GM19438 (cell line): ENCODE measurements around the gene CNOT4.
"Not testable (repeated sequence)": the region's sequence is repeated elsewhere in the genome, so short reads cannot be mapped to it uniquely, and the experiment has no call there.

ENCODE experiments used
- ATAC-seq: cut with Tn5 transposase; IDR thresholded peaks from one replicate; pipeline ENCODE4 v1.9.1; 2021; ENCODE audit warnings: low read depth; ENCODE audit not compliant: unreplicated experiment

CNOT4 gene

DNA sequence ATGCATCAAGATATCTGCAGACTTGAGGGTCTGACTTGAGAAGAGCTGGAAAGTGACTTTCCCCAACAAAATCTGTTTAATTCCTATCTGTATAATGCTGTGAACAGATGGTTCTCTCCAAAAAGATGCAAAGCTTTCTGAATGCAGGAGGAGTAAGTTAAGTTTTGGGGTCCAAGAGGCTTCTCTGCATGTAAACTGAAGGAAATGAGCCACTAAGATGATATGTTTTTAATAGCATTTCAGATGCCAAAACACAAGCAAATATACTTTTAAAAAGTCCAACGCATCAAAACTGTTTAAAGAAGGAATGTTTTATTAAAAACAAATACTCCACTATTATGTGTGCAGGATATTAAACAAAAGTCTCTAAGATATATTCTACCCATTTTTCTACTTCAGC lies 139.2 kb downstream of the CNOT4 start:
- no peak for ATAC-seq

GRCh38 chr7:135369405-135369804 lies 140.5 kb downstream of the CNOT4 start:
- no peak for ATAC-seq

GRCh38 chr7:135368416-135369186 lies 141.3 kb downstream of the CNOT4 start:
- no peak for ATAC-seq

GRCh38 chr7:135366843-135367508 lies 142.9 kb downstream of the CNOT4 start:
- ATAC-seq, result no peak

- ATAC-seq, result no peak
Observed at GRCh38 chr7:135365721-135366120, 144.2 kb downstream of the CNOT4 start.

DNA sequence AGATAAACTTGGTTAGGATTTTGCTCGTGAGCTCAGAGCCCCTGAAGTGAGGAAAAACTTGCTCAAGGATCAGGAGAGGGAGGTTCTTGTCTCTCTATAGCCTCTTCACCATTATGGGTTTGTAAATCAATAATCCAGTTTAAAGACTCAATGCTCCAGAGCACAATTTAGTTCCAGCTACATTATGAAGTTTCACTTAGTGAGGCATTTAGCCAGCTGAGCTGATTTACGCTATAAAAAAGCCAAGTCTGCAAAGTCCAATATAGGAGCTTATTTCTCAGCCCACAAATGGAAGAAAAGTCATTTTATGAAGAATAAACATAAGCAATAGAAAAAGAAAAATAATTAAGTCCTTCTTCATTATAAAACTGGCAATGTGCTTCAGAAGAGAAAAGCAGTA lies 145.7 kb downstream of the CNOT4 start:
- ATAC-seq, result no peak

DNA sequence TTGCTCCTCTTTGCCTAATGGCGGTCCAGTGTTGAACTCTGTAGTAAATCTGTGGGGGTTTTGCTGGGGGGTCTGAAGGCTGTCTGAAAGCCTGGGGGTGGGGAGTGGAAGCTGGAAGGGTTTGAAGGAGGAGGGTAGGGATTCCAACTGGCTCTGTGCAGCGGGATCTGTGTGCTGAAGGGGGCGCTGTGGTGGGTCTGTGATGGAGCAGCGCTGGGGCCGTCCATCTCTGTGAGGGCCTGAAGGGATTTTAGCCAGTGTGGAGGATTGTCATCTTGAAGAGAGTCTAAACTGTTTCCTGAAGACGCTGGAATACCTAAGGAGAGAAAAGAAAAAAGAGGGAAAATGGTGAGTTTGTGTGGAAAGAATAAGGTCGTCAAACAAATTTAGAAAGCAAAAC lies 147.0 kb downstream of the CNOT4 start:
- ATAC-seq, result no peak

GRCh38 chr7:135361788-135362187 lies 148.1 kb downstream of the CNOT4 start:
- ATAC-seq, result no peak

DNA sequence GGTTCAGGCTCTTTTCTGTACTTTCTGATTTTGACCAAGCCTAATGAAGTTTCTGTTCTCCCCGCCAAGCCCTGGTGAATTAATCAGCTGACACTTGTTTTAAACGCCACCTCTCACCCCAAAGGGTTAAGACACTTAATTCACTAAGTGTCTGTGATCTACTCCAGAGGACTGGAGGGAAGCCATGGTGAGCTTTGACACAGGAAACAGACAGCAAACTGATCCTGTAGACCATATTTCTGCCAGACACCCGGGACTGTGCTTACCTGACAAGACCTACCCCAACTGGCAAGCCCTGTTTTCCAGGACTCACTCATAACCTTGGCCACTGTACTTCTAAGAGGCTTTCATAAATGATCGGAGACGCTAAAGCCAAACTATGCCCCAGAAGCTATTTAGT lies 150.3 kb downstream of the CNOT4 start:
- no peak for ATAC-seq

GRCh38 chr7:135355377-135356048 lies 154.4 kb downstream of the CNOT4 start:
- ATAC-seq, result no peak

DNA sequence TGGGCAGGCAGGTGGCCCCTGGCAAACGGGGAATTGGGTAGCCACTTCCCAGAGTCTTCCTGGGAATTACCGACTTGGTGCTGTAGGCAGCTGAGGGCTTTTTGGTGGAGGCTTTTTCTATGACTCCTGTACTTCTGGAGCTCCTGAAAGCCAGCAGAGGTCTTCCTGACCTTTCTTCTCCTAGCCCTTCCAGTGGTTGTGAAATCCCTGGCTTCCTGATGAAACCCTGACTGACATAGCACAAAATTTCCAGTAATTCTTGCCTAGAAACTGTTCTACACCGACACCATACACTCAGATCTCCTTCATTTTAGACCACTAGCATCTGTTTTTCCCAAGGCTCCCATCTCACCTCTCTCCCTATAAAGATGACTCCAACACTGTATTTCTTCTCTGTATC lies 156.1 kb downstream of the CNOT4 start:
- ATAC-seq, result no peak

- ATAC-seq, result no peak
Observed at GRCh38 chr7:135352285-135352684, 157.6 kb downstream of the CNOT4 start.

DNA sequence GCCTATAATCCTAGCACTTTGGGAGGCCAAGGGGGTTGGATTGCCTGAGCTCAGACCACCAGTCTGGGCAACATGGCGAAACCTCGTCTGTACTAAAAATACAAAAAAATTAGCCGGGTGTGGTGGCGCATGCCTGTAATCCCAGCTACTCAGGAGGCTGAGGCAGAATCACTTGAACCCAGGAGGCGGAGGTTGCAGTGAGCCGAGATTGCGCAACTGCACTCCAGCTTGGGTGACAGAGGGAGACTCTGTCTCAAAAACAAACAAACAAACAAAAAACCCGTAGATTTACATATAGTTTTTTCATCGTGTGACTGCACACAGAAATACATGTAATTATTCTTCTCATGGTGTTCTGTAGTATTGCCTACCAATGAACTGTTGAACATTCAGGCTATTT lies 158.8 kb downstream of the CNOT4 start:
- ATAC-seq, result not testable (repeated sequence)

DNA sequence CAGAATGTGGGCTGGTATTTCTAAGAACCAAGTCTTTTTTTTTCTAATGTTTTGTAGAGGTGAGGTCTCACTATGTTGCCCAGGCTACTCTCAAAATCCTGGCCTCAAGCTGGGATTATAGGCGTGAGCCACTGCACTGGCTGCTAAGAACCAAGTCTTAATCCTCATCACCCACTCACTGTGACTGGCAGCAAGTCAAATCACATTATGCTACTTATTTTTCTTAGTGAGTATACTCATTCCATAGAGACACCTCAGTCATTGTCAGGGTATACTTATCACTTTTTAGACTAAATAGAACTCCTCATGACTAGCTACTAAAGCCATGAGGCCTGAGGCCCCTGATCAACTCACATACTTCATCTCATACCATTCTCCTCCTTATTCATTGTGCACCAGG lies 160.2 kb downstream of the CNOT4 start:
- no peak for ATAC-seq

- ATAC-seq, result no peak
Observed at GRCh38 chr7:135348493-135348892, 161.4 kb downstream of the CNOT4 start.

DNA sequence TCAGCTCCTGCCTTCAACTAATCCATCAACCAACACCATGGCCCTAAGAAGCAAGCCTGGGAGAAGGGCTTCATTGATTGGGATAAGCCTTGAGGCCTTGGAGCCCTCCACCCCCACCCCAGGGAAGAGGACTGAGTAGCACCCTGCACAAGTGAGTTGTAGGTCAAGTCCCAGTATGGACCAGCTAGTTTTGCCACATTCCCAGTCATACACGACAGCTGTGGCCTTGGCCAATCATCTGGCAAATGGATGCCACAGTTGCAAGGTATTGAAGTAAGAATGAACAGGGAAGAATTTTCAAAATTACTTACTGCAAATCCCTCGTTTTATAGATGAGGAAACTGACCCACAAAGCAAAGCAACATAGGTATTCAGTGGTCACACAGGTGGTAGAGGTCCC lies 166.5 kb downstream of the CNOT4 start:
- ATAC-seq, result no peak

DNA sequence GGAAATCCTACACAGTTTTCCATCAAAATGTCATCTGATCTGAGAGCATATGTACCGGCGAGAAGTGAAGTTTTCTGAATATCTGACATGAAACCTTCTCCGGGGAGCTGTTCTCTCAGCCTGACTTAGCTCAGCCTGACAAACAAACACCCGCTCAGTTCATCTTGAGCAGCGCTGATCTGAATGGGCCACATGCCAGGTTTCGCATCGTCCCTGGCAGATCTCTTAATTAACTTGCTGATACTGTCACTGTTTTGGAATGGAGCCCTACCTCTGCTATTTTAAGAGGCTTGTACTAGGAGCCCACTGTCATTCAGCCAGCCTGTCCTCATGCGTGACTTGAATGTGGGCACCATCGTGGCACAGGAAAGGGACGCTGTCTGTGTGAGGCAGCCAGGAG lies 167.0 kb downstream of the CNOT4 start:
- ATAC-seq, result no peak

GRCh38 chr7:135341049-135341448 lies 168.9 kb downstream of the CNOT4 start:
- no peak for ATAC-seq

DNA sequence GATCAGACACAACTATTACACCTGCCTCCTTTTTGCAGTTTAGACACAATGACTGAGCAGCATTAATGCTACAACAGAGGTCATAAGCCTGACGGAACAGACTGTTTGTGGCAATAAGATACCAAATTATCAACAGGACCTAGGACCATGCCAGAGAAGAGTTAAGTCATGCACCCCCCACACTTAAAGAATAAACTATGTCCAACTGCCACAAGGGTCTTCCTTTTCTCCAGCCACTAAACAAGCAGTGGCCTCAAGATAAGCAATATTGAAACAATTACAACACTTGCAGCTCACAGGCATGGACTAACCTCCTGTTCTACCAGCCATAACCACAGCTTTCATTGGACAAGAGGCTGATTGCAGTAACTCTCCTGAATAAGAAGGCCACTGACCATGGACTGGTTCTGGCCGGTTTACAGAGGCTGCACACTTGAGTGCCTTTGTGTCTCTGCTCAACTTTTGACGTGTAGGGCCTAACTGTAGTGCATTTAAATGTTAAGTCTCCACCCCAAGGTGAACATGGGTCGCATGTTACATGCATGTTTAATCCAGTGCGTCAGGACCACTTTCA lies 171.8 kb downstream of the CNOT4 start:
- no peak for ATAC-seq

DNA sequence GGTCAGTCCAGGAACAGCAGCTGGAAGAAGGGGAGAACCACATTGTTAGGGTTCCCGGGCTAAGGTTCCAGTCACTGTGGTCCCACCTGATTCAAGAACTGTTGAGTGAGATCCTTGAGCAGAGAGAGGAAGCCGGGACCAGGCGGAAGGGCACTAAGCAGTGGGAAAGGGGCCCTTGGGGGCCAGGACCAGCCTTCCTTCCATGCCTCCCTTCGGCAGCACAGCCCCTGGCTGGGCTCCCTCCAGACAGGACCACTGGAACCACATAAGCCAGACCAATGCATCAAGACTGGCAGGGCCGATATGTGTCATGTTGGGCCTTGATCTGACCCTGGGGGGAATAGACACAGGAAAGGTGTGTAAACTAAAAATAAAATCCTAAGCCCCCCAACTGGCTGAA lies 172.4 kb downstream of the CNOT4 start:
- no peak for ATAC-seq

DNA sequence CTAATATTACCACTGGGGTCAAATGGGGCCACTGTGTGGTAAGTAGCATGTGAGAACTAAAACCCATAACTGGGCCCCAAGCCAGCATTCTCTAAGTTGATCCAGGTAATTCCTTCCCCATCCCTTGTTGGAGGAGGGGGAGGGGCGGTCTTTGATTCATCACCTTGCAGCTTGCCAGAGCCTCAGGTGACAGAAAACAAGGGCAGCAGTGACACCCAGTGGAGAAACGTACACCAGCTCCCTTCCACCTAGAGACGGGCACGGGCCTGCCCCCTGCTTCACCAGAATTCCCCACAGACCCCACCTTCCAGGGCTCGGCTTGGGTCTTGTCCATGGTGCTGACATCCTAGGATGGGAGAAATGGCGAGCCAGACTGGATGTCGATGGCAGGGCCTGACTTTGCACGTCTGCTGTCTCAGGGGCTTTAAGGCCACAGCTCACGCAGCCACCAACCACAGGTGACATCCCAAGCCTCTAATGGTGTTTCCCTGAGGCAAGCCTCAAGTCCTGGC lies 174.2 kb downstream of the CNOT4 start:
- ATAC-seq, result peak; percentile 67
